ENCODE results near the gene FANCC.
"Not testable (repeated sequence)": the region's sequence is repeated elsewhere in the genome, so short reads cannot be mapped to it uniquely, and the experiment has no call there.

The FANCC gene

DNA sequence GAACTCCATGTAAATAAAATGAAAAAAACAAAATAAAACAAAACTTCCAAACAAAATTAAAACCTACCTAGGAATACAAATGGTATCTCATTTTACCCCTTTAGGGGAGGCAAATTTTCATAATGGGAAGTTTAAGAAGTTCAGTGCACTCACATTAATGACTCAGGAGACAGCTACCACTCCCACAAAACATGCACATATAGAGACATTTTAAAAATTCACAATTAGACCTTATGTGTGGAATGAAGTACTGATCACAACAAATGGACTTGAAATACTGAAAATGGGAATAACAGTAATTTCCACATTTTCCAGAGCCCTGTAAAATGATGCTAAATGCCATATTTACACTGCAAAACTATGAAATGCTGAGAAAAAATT is 91.8 kb downstream of the FANCC start:
- no peak for DNase-seq

DNA sequence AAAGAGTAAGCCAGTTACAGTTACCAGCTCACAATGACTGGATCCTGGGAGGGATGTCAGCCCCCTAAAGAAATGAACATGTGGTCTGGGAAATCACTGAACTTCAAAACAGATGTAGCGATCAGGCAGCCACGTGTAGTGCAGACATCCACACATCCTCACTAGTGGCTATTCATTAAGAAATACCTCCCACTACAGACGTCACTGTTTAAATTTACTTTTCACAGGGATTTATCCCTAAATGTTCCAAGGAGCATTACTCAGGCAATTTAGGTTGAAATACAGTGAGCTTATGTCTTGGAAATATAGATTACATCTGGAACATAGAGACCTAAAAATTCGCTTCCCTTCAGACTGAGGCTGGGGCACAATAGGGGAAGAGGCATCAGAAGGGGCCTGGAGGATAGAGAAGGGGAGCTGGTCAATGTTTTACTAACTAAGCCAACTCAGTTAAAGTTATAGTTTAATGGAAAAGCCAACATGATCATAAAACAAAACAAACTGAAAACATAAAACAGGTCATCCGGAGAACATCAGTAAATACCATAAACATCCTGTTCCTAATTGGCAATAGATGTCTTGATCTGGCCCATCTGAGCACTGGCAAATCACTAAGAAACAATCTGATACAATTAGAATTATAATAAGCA is 92.3 kb downstream of the FANCC start:
- DNase-seq, result no peak

GRCh38 chr9:95224376-95225019 is 93.0 kb downstream of the FANCC start:
- DNase-seq, result no peak

GRCh38 chr9:95220352-95220751 is 97.2 kb downstream of the FANCC start:
- not testable (repeated sequence) for DNase-seq

DNA sequence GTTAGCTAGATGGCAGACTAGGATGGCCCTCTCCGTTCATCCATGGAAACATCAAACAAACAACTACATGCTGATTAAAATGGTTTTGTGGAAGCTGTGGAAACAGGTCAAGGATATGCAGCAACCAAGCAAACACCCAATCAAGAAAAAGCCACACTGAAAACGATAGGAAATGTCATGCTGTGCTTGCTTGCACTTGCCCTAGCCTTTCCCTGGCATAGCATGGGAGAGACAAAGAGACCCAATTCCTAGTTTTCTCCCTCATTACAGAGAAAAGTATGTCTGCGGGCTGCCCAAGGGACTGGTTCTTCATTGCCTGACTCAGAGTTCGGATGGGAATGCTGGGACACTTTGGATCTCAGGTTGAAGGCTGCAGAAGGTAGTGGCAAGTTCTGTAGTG is 98.7 kb downstream of the FANCC start:
- no peak for DNase-seq

- DNase-seq, result no peak
These were observed 99.6 kb downstream of the FANCC start for GRCh38 chr9:95217936-95218335.

- no peak for DNase-seq
These were observed 102.1 kb downstream of the FANCC start for GRCh38 chr9:95215336-95215898.

GRCh38 chr9:95213117-95213516 is 104.4 kb downstream of the FANCC start:
- no peak for DNase-seq

- DNase-seq, result no peak
These were observed 106.5 kb downstream of the FANCC start for GRCh38 chr9:95211028-95211427.

- no peak for DNase-seq
These were observed 110.1 kb downstream of the FANCC start for GRCh38 chr9:95207403-95207802.

DNA sequence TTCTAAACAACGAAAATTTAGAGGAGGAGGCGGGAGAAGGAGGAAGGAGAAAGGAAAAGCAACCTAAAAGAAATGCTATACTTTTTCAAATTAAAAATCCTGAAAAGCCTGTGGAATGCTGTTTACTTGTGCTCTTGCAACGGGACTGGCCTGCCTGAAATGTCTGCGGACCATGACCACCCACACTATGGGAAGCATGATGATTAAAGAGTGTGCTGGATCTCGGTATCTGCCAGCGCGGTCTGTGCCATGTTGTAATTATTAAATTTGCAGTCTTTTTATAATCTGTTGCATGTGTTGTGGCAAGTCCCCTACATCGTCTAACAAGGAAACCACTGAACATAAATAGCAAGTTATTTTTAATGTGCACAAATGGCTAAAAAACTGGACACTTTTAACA is 111.4 kb downstream of the FANCC start:
- no peak for DNase-seq

DNA sequence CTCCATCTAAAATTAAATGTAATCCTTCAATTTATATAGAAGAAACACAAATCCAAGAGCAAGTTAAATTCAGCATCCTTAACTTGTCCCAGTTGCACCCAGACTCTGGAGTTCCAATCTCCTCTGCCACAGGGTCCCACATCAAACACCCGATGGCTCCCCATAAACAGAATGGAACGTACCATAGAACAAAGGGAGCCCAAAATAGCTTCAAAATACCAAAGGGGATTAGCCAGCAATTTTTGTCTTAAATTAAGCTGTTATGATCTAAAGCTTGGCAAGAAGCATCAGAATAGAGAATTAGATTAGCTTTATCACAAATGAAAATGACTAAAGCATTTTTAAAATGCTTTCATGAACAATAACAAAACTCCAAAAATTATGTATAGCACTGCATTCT is 112.8 kb downstream of the FANCC start:
- no peak for DNase-seq

GRCh38 chr9:95204310-95204709 is 113.2 kb downstream of the FANCC start:
- DNase-seq, result no peak

DNA sequence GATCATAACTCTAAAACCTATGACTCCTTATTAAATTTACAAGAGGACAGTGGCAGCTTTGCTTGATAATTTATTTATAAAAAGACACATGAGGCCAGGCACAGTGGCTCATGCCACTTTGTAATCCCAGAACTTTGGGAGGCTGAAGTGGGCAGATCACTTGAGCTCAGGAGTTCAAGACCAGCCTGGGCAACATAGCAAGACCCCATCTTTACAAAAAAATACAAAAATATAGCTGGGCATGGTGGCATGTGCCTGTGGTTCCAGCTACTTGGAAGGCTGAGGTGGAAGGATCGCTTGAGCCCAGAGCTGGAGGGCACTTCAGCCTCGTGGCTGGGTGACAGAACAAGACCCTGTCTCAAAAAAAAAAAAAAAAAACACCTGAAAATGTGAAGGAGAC is 114.5 kb downstream of the FANCC start:
- not testable (repeated sequence) for DNase-seq

GRCh38 chr9:95202076-95202681 is 115.3 kb downstream of the FANCC start:
- DNase-seq, result no peak

DNA sequence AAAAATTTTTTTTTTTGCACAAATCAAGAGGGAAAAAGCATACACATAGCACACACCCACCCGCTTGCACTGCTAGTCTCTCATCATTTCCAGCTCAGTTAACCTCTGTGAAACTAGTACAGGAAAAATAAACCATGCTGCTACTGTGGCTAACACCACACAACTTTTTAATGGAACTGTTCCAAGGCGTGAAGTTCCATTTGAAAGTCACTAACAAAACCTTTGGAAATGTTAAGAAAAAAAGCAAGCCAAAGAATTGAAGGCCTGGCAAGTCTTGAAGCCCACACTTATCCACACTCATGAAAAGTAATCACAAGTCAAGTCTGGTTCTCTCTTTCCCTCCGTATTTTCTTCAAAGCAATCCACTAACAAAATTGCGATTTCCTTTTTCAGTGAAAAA is 116.3 kb downstream of the FANCC start:
- no peak for DNase-seq

DNA sequence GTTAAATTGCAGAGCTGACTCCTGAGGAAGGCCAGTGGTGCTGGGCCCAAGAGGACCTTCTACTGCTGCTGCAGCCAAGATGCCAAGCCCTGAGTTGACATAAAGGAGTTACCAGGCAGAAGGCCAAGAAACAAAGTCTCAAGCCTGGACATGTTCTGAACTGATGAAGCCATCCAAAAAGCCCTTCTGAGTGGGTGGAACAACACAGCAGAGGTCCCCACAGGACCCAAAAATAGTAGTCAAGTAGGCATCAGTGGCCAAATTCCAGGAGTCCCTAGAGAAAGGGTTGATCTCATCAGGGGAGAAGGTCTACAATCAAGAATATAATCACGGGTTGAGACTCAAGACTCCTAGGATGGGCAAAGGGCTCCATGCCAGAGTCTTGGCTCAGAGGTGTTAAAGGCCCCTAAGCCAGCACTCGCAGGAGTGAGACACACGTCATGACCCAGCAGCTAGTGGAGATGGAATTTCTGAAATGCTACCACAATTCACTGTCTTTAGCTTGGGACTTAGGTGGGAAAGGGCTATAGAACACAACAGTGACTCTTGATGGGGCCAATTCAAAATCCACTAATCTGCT is 119.7 kb downstream of the FANCC start:
- DNase-seq, result no peak

GRCh38 chr9:95193480-95193879 is 124.0 kb downstream of the FANCC start:
- no peak for DNase-seq

DNA sequence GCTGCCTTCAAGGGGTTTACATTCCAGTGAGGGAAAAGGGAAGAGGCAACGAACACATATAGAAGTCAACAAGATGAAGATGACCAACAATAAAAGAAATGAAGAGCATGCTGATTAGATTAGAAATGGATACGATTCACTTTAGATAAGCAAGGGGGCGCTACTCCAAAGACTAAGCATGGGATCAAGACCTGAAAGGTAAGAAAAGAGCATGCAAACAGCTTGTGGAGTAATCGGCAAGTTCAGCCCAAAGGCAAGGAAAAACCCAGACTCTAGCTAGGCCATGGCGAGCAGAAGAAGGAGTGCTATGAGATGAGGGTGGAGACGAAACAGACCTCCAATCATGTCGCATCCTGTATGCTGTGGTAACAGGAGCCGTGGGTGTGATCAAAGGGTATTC is 124.4 kb downstream of the FANCC start:
- DNase-seq, result no peak

DNA sequence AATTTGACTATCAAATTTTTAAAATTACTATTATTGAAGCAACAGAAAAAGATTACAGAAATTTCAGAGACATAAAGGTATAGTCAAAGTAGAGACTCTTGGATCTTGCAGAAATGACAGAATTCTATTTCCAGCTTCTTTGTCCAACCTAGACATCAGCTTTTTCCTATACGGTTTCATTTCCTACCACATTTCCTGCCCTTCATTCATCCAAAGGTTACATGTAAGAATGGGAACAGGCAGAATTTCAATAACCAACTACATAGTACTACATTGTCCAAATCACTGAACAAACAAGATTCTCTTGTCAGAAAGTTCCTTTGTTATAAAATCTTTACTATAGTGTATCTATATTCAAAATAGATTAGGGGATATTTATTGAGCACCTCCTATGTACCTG is 124.9 kb downstream of the FANCC start:
- no peak for DNase-seq

DNA sequence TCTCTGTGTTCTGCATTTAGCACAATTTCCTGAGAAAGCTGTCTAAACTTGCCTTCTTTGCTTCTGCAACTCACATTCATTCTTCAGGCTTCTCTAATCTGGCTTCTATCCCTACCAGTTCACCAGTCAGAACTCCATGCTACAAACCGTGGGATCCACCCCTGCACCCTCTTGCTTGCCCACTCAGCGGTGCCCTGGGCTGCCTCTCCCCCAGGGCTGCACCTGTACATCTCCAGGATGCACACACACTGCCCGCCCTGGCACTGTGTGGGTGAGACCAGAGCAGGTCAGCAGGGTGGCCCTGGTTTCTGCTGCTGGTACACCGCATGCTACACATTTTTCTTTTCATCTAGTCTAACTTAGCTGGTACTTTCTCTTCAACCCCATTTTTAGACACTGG is 127.1 kb downstream of the FANCC start:
- no peak for DNase-seq

GRCh38 chr9:95189251-95190098 is 128.0 kb downstream of the FANCC start:
- no peak for DNase-seq

- no peak for DNase-seq
These were observed 129.1 kb downstream of the FANCC start for GRCh38 chr9:95188459-95188858.

Measured in NCI-H2029 (cell line).